ENCODE results near the gene ZNF862. TPM values are rescaled to one million over a fixed set of nuclear protein-coding genes. Genes with fewer than 3 reads are reported as not detected.
A peak's percentile ranks its signal among the peaks of the same experiment; 100 is the strongest.

Gene ZNF862
- total RNA-seq, 1 donor from 2014 or later, result 24.6 TPM

- no peak for DNase-seq (ENCODE audit: low spot score)
Observed at GRCh38 chr7:149866139-149866778, 28.1 kb downstream of the ZNF862 start.

GRCh38 chr7:149866779-149867447 lies 28.7 kb downstream of the ZNF862 start:
- DNase-seq (ENCODE audit: low spot score), result peak; percentile 38

GRCh38 chr7:149867762-149868622 lies 29.8 kb downstream of the ZNF862 start:
- DNase-seq (ENCODE audit: low spot score), result no peak

GRCh38 chr7:149868623-149869290 lies 30.6 kb downstream of the ZNF862 start:
- peak; percentile 31 for DNase-seq (ENCODE audit: low spot score)

- no peak for DNase-seq (ENCODE audit: low spot score)
Observed at GRCh38 chr7:149869291-149869650, 31.1 kb downstream of the ZNF862 start.

GRCh38 chr7:149869867-149870266 lies 31.7 kb downstream of the ZNF862 start:
- no peak for DNase-seq (ENCODE audit: low spot score)

GRCh38 chr7:149870274-149870673 lies 32.1 kb downstream of the ZNF862 start:
- DNase-seq (ENCODE audit: low spot score), result no peak

- DNase-seq (ENCODE audit: low spot score), result no peak
Observed at GRCh38 chr7:149870701-149871483, 32.7 kb downstream of the ZNF862 start.

GRCh38 chr7:149871576-149871975 lies 33.4 kb downstream of the ZNF862 start:
- DNase-seq (ENCODE audit: low spot score), result no peak

GRCh38 chr7:149872419-149873073 lies 34.4 kb downstream of the ZNF862 start:
- DNase-seq (ENCODE audit: low spot score), result peak; percentile 88

- DNase-seq (ENCODE audit: low spot score), result peak; percentile 94
Observed at GRCh38 chr7:149873074-149873969, 35.1 kb downstream of the ZNF862 start, which contains the start of gene ATP6V0E2. TSS of gene ATP6V0E2 (plus strand) at chr7:149873969. CDS start at chr7:149874066, 97 bp downstream.

- DNase-seq (ENCODE audit: low spot score), result no peak
Observed at GRCh38 chr7:149873970-149874643, 35.9 kb downstream of the ZNF862 start.

GRCh38 chr7:149874644-149875028 lies 36.5 kb downstream of the ZNF862 start:
- no peak for DNase-seq (ENCODE audit: low spot score)

GRCh38 chr7:149875396-149875795 lies 37.2 kb downstream of the ZNF862 start:
- no peak for DNase-seq (ENCODE audit: low spot score)

- no peak for DNase-seq (ENCODE audit: low spot score)
Observed at GRCh38 chr7:149877890-149878522, 39.8 kb downstream of the ZNF862 start.

- DNase-seq (ENCODE audit: low spot score), result no peak
Observed at GRCh38 chr7:149878523-149878921, 40.3 kb downstream of the ZNF862 start.

GRCh38 chr7:149879271-149879743 lies 41.1 kb downstream of the ZNF862 start:
- DNase-seq (ENCODE audit: low spot score), result no peak

Measured in ureter (tissue), 1 donor.